Stimulated activated CD4-positive, alpha-beta T cell treated with anti-CD3 and anti-CD28 coated beads, TNF-alpha, amount 100 ng/mL, for 48 hours (primary cell): ENCODE data around the gene SCN7A.
"Not testable (repeated sequence)": the region's sequence is repeated elsewhere in the genome, so short reads cannot be mapped to it uniquely, and the experiment has no call there.

Source experiments
- DNase-seq, 3 donors: peaks; one replicate each; pipeline ENCODE4 v3.0.0-alpha.2; 2020; ENCODE audit warnings: low read depth in 3 of 3

SCN7A gene

DNA sequence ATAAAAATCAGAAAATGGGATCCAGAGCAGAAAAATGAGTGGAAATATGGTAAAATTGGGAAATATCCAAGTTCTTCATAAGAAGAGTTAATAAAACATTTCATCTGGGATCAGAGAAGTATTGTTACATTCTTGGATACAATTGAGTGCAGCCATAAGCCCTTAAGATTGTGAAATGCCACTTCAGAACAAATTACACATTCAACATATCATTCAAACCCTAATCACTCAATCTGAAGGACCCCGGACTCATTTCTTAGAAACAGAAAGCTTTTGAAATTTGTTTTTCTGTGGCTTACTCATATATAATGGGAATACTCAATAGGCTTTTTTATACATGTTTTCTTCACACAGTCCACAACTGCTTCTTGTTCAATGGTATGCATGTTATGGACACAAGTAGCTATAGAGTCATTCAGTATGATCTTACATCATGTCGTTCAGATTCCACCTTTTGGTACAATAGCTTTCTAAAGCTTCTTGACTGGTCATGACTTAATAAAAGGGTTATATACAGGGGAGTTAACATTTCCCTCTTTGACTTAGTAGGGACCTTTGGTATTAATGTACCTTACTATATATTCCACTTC lies 39.9 kb downstream of the SCN7A start:
- no peak for DNase-seq

DNA sequence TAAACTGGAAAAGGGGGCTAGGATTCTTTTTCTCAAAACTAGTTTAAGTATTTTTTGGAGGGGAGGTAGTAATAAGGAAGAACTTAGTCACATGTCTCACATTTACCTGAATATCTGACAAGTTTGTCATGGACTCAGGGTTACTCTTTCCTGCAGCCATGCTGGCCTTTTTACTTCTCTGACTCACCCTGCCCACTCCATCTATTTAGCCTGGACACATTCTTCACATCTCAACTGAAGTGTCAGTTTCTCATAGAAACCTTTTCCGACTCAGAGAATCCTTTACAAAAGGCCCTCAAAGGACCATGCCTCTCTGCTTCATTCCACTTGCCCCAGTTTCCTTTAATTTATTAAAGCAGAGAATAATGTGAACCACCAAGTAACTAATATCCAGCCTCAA lies 42.6 kb downstream of the SCN7A start:
- DNase-seq, result no peak

DNA sequence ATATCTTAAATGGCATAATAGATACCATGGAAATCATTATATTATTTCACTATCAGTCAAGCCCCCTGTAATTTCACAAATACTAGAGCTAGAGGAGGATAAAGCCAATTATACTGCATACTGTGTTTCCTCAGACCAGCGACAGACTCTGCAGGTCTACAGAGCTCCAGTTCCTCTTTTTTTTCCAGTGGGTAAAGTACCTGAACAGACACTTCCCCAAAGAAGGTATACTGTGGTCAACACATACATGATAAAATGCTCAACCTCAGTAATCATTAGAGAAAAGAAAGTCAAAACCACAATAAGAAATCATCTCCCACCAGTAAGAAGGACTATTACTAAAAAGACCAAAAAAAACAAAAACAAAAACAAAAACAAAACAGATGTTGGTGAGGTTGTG lies 44.6 kb downstream of the SCN7A start:
- DNase-seq, result no peak

DNA sequence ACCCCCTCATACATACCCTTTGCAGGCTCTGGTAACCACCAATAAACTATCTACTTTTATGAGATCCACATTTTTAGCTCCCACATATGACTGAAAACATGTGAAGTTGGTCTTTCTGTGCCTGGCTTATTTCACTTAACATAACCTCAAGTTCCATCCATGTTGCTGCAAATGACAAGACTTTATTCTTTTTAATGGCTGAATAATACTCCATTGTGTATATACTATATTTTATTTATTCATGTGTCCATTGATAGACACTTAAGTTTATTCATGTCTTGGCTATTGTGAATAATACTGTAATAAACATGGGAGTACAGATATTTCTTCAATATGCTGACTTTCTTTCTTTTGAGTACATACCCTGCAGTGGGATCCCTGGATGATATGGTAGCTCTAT lies 45.9 kb downstream of the SCN7A start:
- no peak for DNase-seq

DNA sequence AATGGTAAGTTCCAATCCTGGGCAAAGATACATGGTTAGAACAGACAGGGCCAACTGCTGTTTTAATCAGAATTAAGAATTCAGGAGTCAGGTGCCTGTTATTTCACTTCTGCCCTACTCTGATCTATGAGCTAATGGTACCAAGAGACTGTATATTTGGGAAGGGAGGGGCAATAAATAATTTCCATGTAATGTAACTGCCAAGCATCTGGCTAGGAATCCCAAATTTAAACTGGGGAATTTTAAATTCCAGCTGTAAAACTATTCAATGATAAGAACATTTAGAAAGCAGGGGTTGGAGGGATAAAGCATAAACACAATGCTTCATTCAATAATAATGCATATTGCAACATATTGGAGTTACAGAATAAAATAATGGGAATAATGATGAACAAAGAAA lies 49.7 kb downstream of the SCN7A start:
- no peak for DNase-seq

DNA sequence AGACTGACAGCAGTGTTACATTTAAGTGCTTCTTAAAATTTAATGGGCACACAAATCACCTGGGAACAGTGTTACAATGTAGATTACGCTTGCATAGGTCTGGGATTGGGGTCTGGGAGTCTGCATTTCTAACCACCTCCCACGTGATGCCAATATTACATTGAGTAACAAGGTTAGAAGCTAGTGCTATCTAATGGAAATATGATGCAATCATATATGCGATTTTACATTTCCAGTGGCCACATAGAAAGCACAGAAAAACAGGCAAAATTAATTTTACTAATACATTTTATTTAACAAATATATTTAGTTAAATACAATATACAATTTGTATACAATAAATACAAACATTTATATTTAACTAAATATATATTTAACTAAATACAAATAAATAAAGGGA lies 53.7 kb downstream of the SCN7A start:
- no peak for DNase-seq

DNA sequence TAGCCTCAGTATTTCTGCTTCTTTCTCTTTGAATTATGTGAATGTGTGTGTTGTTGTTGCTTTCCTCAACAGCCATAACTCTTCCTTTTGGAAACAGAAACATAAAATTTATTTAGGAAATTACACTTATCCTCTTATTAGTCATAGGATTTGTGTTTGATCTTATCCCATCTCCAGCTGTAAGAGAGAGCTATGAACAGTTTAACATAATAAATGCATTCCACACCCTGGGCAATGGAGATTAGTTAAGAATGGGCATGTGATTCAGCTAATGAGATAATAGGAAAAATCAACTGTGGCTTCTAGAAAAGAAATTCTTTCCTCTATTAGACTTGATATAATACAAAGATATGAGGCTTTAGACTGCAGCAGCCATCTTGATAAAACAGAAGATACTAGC lies 55.0 kb downstream of the SCN7A start:
- DNase-seq, result no peak

DNA sequence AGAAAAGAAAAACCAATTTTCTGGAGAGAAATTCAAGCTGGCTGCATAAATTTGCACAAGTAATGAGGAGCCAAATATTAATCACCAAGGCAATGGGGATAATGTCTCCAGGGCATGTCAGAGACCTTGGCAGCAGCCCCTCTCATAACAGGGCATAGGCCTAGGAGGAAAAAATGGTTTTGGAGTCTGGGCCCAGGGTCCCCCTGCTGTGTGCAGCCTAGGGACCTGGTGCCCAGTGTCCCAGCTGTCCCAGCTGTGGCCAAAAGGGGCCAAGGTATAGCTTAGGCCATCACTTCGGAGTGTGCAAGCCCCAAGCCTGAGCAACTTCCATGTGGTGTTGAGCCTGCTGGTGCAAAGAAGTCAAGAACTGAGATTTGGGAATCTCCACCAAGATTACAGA lies 57.1 kb downstream of the SCN7A start:
- no peak for DNase-seq

DNA sequence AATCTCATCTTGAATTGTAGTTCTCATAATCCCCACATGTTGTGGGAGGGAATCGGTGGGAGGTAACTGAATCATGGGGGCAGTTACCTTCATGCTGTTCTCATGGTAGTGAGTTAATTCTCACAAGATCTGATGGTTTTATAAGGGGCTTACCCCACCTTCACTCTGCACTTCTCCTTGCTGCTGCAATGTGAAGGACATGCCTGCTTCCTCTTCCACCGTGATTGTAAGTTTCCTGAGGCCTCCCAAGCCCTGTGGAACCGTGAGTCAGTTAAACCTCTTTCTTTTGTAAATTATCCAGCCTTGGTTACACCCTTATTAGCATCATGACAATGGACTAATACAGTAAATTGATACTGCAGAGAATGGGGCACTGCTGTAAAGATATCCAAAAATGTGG lies 57.9 kb downstream of the SCN7A start:
- DNase-seq, result no peak

DNA sequence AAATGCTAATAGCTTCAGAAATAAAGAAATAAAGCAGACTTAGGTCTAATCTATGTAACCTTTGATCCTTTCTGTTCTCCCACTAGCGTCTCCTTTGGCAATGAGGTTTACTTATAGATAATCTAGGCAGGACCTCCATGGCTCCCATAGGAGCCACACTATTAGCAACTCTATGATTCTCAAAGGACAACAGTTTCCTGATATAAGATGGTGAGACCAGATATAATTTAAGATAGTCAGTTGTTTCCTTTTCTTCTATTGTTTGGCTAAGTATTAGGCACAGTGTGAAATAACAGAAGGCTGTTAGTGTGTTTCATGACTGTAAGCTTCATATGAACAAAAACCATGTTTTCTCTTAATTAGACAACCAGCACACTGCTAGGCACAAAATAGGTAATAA lies 59.6 kb downstream of the SCN7A start:
- DNase-seq, result no peak

DNA sequence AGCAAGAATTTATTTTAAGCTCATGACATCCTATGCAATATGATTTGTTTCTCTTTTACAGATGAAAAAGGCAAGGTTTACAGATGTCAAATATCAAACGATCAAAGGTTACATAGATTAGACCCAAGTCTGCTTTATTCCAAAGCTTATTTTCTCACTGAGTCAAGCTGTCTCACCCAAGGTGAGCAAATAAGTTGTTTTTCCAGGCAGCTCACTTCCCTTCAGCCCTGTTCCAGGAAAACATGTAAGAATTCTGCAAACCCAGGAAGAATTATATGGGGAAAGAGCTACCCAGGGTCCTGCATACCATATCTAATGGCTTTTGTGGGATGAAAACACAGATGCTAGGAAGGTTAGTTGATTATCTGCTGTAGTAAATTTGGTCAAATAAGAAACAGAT lies 60.6 kb downstream of the SCN7A start:
- DNase-seq, result no peak

DNA sequence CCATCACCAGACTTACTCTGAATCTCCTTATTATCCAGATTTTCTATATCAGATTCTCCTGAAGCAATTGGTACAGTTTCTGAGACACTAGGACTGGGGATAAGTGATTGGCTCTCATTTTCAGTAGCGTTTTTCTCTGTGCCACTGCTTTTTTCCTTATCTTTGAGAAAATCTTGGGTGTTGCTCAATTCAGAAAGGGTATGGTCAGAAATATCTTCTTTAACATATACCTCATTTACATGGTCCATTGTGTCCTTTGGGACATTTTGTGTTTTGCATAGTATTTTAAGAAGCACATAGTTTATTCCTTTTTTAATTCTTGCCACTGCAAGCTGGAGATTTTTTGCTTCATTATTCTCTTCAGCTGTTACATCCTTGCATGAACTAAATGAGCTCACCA lies 61.7 kb downstream of the SCN7A start:
- no peak for DNase-seq

DNA sequence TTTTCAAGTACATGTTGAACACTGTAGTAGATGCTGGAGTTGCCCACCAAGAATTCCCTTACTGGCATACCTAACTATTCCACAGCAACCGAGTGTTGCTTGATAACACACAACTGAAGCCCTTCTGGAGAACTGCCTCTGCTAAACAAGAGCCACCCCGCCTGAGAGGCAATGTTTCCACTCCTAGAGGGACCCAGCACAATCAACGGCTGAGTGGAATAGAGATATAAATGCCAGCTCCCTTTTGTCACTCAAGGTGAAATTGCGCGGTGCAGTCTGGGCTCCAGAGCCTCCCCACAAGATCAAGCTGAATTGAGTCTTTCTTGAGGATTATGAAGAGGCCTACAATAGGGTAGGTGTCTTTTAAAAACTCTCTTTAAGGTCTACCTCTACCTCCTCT lies 69.2 kb downstream of the SCN7A start:
- DNase-seq, result no peak

DNA sequence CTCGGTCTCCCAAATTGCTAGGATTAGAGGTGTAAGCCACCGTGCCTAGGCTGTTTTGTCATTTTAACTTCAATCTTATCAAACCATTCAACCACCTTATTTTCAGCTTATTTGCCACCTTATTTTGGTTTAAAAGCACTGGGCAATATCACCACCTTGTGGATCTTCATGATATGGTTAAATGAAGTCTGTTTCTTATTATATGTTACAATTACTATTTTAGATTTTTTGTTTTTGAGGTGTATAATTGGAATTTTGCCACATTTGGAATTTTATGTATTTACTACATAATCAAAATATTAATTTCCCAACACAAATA lies 74.5 kb downstream of the SCN7A start:
- no peak for DNase-seq

DNA sequence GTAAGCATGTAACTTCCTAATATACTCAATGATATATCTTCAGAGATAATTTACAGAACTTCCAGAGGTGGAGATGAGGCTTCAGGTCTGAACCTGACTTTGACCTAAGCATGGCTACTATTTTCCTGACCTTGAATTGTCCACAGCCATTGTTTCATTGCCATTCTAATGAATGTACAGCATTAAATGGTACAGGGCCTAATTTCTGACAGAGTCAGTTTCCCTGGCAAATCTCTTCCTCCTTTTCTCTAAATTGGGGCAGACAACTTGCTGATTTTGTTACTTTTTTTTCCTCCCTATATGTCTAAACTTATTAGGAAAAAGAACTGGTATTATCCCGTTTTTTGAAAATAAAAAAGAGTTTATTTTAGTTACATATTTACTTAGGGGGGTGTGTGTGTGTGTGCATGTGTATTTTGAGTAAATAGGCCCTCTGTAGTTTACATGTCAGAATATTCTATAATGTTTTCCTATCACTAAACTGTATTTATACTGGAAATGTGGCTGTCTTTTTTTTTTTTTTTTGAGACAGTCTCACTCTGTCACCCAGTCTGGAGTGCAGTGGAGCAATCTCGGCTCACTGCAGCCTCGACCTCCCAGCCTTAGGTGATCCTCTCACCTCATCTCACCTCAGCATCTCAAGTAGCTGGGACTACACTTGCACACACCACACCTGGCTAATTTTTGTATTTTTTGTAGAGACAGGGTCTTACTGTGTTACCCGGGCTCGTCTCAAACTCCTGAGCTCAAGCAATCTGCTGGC lies 75.0 kb downstream of the SCN7A start:
- no peak for DNase-seq

DNA sequence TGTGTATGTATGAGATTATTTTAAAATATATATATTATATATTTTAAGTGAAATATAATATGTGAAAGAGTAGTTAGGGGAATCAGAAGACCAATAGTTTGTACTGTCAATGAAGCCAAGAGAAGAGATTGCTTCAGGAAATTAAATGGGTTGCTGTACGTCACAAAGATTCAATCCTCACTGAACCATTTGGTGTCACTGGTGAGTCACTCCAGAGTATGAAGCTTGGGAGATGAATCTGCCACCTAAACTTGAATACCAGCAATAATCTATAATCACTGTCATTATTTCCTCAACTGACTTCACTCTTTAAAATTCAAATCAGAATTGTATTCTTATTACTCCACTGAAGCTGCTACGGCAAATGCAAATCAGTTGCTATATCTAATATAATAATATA lies 76.4 kb downstream of the SCN7A start:
- DNase-seq, result no peak

DNA sequence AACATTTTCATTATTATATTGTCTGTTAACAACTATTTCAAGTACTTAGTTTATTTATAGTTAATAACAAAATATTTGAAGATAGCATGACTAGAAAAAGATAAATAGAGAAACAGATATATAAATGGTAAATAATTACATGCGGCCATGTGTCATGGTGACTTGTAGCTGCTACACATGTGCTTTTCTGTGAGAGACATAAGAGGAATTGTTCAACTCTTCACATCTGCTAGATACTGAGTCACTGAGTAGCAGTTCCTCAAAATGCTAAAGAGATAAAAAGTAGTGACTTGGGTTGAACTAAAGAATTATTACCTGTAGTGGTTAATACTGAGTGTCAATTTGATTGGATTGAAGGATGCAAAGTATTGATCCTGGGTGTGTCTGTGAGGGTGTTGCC lies 80.8 kb downstream of the SCN7A start:
- DNase-seq, result no peak

DNA sequence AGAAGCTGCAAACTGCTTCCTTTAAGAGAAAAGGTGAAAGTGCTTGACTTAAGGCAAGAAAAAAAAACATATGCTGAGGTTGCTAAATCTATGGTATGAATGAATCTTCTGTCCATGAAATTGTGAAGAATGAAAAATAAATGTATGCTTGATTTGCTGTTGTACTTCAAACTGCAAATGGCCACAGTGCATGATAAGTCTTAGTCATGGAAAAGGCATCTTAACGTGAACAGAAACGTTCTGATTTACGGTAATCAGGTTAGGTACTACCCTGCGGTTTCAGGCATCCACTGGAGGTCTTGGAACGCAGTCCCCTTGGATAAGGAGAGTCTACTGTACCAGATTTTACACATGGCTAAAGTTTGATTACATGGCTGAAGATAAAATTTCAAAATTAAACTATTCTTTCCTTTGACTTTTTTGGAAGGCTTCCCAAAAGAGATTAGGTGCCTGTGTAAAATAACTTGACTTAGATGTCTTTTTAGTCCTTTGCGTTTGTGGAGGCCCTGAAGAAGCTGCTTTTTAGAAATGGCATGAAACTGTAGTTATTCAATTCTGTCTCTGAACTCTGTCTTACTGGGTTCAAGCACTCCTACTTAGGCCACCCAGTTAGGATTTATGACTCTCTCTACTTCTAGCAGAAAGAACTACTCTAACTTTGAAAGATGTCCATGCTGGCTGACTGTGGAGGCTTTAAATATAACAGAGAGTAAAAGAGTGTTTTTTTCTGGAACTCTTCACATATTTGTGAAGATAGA lies 82.4 kb downstream of the SCN7A start:
- no peak for DNase-seq

DNA sequence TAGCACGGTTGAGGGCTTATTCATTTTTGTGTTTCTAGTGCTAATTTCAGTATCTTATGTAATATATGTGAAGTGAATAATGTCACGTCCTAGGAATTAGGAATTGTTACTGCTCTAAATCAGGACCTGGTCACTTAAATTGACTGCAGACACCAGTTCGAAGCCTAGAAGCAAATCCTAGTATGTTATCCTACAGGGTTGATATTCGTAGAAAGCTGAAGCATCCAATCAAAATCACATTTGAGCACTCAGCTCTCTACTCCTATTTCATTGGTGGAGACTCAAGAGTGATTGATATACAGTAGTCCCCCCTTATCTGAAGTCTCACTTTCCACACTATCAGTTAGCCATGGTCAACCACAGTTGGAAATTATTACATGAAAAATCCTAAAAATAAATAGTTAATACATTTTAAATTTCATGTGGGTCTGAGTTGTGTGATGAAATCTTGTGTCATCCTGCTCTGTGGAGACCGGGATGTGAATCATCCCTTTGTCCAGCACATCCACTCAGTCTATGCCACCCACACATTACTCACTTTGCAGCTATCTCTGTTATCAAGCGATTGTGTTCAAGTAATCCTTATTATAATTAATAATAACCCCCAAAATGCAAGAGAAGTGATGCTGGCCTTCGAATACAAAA lies 83.1 kb downstream of the SCN7A start:
- no peak for DNase-seq

DNA sequence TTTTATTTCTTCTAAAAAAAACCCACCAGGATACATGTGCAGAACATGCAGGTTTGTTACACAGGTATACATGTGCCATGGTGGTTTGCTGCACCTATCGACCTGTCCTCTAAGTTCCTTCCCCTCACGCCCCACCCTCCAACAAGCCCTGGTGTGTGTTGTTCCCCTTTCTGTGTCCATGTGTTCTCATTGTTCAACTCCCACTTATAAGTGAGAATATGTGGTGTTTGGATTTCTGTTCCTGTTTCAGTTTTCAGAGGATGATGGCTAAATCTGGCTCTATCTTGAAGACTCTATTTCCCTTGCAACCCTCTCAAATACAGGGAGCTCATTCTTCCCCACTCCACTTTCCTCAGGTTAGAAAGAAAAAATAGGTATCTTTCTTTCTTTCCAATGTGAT lies 86.3 kb downstream of the SCN7A start:
- DNase-seq, result not testable (repeated sequence)

DNA sequence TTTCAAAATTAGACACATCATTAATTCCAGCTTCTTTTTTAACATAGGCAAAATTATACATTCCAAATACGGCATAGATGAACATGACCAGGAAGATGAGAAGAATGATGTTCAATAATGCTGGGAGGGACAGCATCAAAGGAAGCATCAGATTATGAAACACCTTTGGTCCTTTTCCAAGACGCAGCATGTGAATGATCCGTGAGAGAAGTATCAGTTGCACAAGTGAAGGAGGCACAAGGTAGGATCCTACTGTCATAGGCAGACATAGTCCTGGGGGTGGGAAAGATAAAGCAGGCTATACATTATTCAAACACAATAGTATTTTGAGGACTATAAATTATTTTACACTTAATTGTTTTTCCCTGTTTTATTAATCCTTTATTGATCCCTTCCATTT lies 87.7 kb downstream of the SCN7A start:
- DNase-seq, result no peak

DNA sequence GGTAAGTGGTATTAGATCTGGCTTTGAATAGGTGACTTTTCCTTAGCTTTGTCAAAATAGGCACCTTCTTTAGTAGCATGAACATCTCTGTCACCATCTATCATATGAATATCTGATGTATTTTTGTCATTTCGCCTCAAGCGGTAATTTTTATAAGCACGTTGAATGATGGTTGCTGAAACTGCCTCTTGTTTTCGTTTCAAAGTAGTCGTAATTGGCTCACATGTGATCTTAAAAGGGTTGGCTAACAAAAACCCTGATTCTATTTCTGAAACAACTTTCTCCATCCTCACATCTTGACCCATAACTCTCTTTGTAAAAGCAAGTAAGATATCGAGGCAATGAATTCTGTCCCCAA lies 88.5 kb downstream of the SCN7A start:
- DNase-seq, result no peak
